GM19395 (cell line): ENCODE data around the gene ELF1.
"Not testable (repeated sequence)": the region's sequence is repeated elsewhere in the genome, so short reads cannot be mapped to it uniquely, and the experiment has no call there.

ENCODE experiments used
- ATAC-seq: cut with Tn5 transposase; IDR thresholded peaks from one replicate; pipeline ENCODE4 v1.9.1; 2021; ENCODE audit warnings: mild to moderate bottlenecking, moderate library complexity; ENCODE audit not compliant: unreplicated experiment

ELF1 gene

GRCh38 chr13:41048640-41049039, 29.5 kb upstream of the ELF1 start:
- no peak for ATAC-seq

GRCh38 chr13:41042419-41042818, 23.3 kb upstream of the ELF1 start:
- ATAC-seq = not testable (repeated sequence)

GRCh38 chr13:41040584-41041334, 21.6 kb upstream of the ELF1 start:
- ATAC-seq = no peak

DNA sequence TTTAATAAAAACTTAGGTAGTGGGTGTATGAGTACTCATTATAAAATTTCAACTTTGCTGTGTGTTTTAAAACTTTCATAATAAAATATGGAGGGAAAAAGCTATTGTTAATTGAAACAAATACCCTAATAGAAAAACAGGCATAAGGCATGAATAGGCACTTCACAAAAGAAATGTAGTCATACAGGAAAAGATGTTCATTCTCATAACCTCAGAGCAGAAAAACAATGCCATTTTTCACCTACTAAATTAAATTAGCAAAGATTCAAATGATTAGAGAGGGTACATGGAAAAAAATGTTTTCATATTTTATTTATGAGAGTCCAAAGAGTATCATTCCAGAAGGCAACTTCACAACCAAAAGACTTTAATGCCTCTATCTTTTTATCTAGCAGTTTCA, 20.6 kb upstream of the ELF1 start:
- no peak for ATAC-seq

- not testable (repeated sequence) for ATAC-seq
Observed at GRCh38 chr13:41036557-41036956, 17.4 kb upstream of the ELF1 start.

- ATAC-seq = no peak
Observed at GRCh38 chr13:41034881-41035280, 15.8 kb upstream of the ELF1 start.

GRCh38 chr13:41034382-41034781, 15.3 kb upstream of the ELF1 start:
- no peak for ATAC-seq

DNA sequence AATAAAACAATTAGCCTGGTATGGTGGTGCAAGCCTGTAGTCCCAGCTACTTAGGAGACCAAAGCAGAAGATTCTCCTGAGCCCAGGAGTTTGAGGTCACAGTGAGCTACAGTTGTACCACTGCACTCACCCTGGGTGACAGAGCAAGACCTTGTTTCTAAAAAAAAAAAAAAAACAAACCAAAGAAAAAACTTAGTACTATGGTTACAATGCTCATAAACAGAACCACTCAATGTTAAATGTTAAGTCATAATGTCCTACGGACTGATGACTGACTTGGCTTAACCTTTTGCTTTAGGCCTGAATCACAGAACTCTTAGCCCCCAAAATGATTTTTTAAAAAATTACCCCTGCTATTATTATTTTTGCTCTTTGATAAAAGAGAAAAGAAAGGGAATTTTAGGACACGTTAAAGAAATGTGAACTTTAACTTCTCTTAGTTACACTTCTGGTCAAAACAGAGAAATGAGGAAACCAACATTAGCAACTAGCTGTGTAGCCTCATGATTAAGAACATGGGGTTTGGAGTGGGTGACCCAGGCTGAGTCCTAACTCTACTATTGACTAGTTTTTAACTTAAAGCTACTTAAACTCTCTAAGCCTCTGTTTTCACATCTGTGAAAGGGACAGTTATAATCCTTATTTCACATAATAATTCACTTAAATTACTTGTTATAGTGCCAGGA, 13.7 kb upstream of the ELF1 start:
- no peak for ATAC-seq

DNA sequence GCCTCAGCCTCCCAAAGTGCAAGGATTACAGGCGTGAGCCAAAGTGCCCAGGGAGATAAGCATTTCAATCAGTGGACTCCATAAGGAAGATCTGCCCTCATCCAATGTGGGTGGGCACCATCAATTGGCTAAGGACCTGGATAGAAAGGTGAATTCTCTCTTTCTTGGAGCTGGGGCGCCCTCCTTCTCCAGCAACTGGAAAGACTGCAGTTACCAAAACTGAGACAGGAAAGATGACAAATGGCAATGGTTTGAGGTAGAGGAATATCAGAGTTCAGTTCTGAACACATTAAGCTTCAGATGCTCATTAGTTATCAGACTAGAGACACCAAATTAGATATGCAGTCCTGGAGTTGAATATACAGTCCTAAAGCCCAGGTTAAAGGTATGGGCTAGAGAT, 10.5 kb upstream of the ELF1 start:
- ATAC-seq = no peak

DNA sequence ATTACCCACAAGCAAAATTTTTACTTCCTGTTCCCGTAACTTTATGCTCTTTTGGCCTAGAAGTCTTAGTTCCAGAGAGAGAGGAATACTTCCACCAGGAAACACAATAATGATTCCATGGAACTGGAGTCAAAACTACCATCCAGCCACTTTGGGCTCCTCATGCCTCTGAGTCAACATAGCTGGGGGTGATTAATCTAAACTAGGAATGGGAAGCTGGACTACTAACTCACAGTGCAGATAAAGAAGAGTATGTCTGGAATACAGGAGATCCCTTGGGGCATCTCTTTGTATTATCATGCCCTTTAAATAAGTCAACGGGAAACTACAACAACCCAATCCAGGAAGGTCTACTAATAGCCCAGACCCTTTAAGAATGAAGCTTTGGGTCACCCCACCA, 8.9 kb upstream of the ELF1 start:
- ATAC-seq = no peak

DNA sequence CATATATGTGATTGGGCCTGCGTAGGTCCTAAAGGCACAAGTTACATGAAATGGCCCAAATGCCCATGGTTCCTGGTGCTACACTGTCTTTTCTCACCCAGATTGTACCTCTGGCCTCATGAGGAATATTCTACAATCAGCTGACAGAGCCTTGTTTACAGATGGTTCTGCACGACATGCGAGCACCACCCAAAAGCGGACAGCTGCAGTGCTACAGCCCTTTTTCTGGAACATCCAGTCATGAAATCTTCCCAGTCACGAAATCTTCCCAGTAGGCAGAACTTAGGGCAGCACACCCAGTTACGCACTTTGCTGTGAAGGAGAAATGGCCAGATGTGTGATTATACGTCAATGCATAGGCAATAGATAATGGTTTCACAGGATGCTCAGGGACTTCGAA, 7.7 kb upstream of the ELF1 start:
- no peak for ATAC-seq

DNA sequence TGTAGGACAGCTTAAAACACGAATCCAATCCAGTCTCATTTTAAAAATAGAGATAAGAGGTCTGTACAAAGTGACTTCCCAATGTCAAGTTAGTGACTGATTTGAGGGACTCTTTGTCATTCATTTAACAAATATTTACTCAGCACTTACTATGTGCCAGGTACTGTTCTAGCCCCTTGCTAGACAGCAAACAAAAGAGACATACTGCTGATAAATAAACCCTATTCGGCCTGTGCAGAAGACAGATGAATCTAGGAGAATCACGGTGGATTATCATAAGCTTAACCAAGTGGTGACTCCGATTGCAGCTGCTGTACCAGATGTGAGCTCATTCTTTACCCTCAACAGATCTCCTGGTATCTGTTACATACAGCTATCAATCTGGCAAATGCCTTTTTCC, 6.4 kb upstream of the ELF1 start:
- no peak for ATAC-seq

DNA sequence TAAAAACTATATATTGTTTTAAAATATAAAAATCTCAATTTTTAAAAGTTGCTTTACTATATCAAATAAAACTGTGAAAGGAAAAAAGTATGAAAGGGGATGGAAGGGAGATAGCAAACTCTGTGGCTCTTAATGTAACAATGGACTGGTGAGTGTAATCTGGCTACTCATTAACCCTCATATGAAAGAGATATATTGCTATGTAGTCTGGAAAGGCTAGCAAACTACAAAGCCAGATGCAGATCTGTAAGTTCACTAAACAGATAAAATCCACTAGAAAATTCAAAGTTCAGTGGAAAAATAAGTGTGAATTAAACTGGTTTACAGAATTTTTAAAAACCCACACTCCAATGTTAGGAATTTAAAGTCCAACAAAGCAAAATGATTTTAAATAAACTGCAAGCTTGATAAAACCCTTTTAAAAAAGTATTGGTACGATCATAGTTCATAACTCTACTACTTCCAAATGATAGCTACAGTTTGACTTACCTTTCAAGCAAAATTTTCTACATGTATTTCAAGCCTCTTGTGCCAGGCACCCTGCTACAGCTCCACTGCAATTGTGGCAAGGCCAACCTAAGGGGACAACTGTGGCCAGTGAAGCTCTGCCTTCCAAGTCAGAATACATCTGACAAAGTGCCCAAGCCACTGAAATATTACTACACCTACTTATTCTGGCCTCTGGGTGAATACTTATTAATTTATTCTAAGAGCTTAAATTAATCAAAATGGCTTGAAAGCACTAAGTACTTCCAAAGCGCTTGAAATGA, 647 bp upstream of the ELF1 start:
- ATAC-seq = peak; percentile 44

DNA sequence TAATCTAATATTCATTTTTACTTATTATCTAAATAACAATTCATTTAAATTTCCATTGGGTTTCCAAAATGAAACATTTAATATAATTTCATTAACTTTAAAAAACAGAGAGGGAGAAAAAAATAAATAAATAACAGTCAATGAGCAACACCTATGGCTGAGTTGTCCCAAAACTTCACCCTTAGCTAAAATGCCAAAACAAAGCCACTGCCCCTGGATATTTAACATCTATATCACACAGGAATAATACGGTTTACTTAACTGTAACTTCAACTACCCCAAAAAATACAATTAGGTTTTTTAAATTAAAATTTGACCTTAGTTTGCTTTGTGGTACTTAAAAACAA, 541 bp downstream of the ELF1 start:
- no peak for ATAC-seq

DNA sequence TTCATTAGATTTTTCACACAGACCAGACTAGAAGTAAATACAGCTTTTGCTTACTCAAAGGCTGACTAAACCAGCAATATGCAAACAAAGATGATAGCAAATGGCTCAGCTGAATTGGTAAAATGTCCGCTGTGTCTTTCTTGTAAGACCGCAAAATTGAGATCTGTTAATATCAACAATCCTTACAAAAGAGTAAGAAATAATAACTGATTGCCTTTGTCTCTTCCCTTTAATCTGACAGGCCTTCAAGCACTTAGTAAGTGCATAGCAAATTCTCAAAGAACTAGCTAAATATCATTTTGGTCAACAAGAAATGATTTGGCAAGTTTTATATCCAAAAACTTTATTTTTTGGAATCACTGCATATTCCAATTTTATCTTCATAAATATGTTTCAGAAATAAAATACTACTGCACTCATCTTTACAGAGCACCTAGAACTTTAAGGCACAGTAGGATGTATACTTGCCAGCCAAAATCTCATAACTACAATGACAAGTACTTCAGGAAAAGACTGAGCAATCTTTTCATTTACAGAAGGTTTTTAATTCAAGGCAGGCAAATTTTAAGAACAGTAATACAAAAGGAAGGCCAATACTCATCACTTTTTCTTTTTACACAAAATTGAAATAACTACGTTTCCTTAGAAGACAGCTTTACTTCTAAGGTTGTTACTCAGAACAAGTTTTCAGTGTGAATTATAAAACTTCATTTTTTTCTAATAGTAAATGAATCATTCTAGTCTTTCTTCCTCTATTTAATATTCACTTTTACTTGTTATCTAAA, 1.1 kb downstream of the ELF1 start:
- ATAC-seq = no peak

GRCh38 chr13:41017159-41017558, 2.0 kb downstream of the ELF1 start:
- ATAC-seq = no peak

- no peak for ATAC-seq
Observed at GRCh38 chr13:41015920-41016319, 3.2 kb downstream of the ELF1 start.

- ATAC-seq = no peak
Observed at GRCh38 chr13:41013835-41014234, 5.3 kb downstream of the ELF1 start.

GRCh38 chr13:41012536-41012935, 6.6 kb downstream of the ELF1 start:
- ATAC-seq = no peak

GRCh38 chr13:41011382-41011956, 7.6 kb downstream of the ELF1 start:
- no peak for ATAC-seq
